K562 (cell line): Measurements from ENCODE around the gene LY6G6C. TPM values are rescaled to one million over a fixed set of nuclear protein-coding genes. Genes with fewer than 3 reads are reported as not detected.
A peak's percentile ranks its signal among the peaks of the same experiment; 100 is the strongest.

ENCODE experiments used
- BHLHE40 ChIP-seq: IDR thresholded peaks from 2 replicates; pipeline ENCODE4 v1.6.1; 2011; ENCODE audit warnings: low read length, improper control_type of control experiment
- GABPB1 ChIP-seq: sonication (generic); formaldehyde crosslinking; IDR thresholded peaks from 2 replicates; pipeline ENCODE4 v1.8.0; 2022; ENCODE audit warnings: mild to moderate bottlenecking, missing genetic modification reagents
- KLF13 ChIP-seq: fragments of 450-650 bp; IDR thresholded peaks from 2 replicates; pipeline ENCODE4 v1.6.1; 2016; ENCODE audit warnings: missing genetic modification characterization, low read depth, mild to moderate bottlenecking, missing compliant biosample characterization, moderate library complexity, borderline replicate concordance
- POLR2AphosphoS5 ChIP-seq: IDR thresholded peaks from 2 replicates; pipeline ENCODE4 v1.6.1; 2011; ENCODE audit warnings: mild to moderate bottlenecking, low read depth, low read length, moderate library complexity; ENCODE audit not compliant: control insufficient read depth, insufficient read depth
- SMARCE1 ChIP-seq: fragments of 450-650 bp; IDR thresholded peaks from 2 replicates; pipeline ENCODE4 v1.7.1; 2016; ENCODE audit warnings: mild to moderate bottlenecking
- SRF ChIP-seq, 2 experiments: fragments of 250-450, 450-650 bp in 1 of 2; sonication (Bioruptor Pico) in 1 of 2; sonication (generic) in 1 of 2; formaldehyde crosslinking; IDR thresholded peaks; 2 replicates each; pipeline versions ENCODE4 v1.5.0 to v1.5.1; 2020 to 2022; ENCODE audit warnings: mild to moderate bottlenecking in 1 of 2, missing genetic modification reagents in 1 of 2
- ZNF609 ChIP-seq: sonication (generic); formaldehyde crosslinking; IDR thresholded peaks from 2 replicates; pipeline ENCODE4 v1.8.1; 2023; ENCODE audit warnings: missing genetic modification reagents, mild to moderate bottlenecking, borderline replicate concordance
- ZNF77 ChIP-seq: fragments of 250-450 bp; sonication (Bioruptor Pico); IDR thresholded peaks from 2 replicates; pipeline ENCODE4 v1.5.0; 2020
- polyA plus RNA-seq, 8 experiments: library from polyadenylated mRNA; depleted of rRNA in 4 of 8; stranded (reverse) in 5 of 8; unstranded in 3 of 8; fragments of >200 nt; fragmentation: Nextera tagmentation in 2 of 8; fragmentation: Illumina TruSeq in 1 of 8; extraction: Ambion mirVana in 2 of 8; extraction: Trizol in 1 of 8; gene quantifications; 2 replicates each; pipeline versions ENCODE4 v1.2.1 to v1.2.3, GENCODE V29; 2011 to 2014; ENCODE audit warnings: inconsistent platforms in 1 of 8, missing spikeins in 1 of 8
- total RNA-seq, 7 experiments: library from RNA; depleted of rRNA in 6 of 7; stranded (reverse); fragments of >200 nt in 6 of 7; fragmentation: Illumina TruSeq in 2 of 7; extraction: Trizol in 2 of 7; gene quantifications; 2 replicates each; pipeline versions ENCODE4 v1.2.1 to v1.2.3, GENCODE V29; 2011 to 2021; ENCODE audit warnings: low replicate concordance in 1 of 7

LY6G6C gene
- total and polyA plus RNA-seq, 9 of the 15 experiments (the other 6 are each of a cell fraction or from before 2014, with no cell fraction given) = 0.06 to 0.20 TPM; not detected in 7

- TF ChIP-seq POLR2AphosphoS5 (0 out of 2 replicates have a peak, but pooled peaks have one; percentile 18), SRF (CRISPR knock-in tag; IDR thresholded peaks at IDR 0.05) (peak in 1 of 2 experiments; percentile 88; a peak in 1 of 4 replicates), KLF13 (tag) (no peak), SMARCE1 (peak; percentile 90), GABPB1 (CRISPR knock-in tag) (no peak), ZNF609 (no peak), ZNF77 (no peak), BHLHE40 (peak; percentile 56; the same call in 1 of the 2 replicates)
Measured at GRCh38 chr6:31717499-31718222, 3.9 kb downstream of the LY6G6C start (continued).
